HG03045 (cell line): ENCODE results near the gene FGF5.
A peak's percentile ranks its signal among the peaks of the same experiment; 100 is the strongest.
"Not testable (repeated sequence)": the region's sequence is repeated elsewhere in the genome, so short reads cannot be mapped to it uniquely, and the experiment has no call there.

Source experiments
- ATAC-seq: cut with Tn5 transposase; IDR thresholded peaks from one replicate; pipeline ENCODE4 v1.9.1; 2021; ENCODE audit warnings: mild to moderate bottlenecking, moderate library complexity; ENCODE audit not compliant: unreplicated experiment

The FGF5 gene

DNA sequence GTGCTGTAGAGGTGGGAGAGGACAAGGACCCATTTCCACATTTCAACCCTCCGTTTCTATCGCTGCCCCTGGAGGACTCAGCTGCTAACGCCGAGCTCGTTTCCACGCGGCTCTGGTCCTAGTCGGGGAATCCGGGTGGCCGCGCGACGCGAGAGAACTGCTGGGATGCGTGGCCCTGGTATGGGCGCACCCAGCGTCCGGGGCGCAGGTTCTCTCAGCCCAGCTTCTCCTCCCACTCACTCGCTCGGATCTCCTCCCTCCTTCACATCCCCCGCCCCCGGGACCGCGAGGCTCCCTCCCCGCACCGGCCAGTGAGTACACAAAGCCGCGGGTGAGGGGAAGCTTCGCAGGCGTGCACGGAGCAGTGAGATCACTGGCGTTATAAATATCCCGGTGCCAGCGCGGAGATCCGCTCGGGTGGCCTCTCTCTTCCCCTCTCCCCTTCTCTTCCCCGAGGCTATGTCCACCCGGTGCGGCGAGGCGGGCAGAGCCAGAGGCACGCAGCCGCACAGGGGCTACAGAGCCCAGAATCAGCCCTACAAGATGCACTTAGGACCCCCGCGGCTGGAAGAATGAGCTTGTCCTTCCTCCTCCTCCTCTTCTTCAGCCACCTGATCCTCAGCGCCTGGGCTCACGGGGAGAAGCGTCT, at the start of gene FGF5:
Gene FGF5, plus strand, starts transcription at position 412 of the 649 bp plus-strand sequence. Its CDS starts 161 bp downstream, at position 573.
- no peak for ATAC-seq

DNA sequence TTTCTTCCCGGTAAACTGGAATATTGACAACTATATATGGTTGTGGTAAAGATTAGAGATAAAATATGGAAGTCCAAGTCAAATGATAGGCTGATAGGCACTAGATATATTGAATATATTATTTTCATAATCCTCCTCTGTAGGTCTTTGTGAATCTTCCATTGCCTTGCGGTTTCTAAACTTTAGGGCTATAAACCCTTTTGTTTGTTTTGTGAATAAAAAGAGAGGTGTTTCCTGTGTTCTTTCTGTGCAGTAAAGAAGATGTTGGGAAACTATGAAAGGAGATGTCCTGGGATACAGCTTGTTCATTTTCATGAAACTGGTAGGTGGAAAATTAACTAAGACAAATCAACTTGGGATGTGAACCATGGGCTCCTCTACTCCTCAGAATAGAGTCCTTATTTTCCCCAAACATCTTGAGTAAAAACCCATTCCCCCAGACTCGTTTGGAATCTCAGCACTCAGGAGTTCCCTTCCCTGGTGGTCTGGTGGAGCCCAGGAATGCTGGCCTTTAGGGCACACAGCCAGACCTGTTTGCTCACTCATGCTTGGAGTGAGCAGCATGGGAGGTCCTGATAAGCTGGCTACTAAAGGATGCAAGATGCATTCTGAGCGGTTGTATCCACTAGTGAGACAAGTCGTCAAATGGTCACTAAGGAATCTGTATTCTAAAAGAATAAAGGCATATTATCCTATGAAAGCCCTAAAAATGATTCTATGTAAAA, 47.0 kb upstream of the FGF5 start:
- ATAC-seq: no peak

- ATAC-seq: no peak
Observed at GRCh38 chr4:80220711-80221110, 45.8 kb upstream of the FGF5 start.

DNA sequence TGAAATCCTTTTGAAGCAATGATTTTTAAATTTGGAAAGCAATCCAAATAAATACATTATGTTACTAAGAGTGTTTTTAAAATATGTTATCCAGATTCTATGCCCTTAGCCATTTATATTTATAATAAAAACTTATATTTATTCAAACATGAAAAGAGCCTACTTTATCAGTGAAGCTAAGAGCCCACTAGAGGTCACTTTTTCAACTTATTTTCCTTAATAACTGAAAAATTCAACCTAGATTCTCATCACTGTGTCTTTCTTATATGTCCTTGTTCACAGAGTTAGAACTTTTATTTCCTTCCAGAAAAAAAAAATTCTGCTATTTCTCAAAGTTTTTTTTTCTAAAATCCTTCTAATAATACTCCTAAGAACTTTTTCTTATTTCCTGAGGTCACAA, 45.3 kb upstream of the FGF5 start:
- no peak for ATAC-seq

DNA sequence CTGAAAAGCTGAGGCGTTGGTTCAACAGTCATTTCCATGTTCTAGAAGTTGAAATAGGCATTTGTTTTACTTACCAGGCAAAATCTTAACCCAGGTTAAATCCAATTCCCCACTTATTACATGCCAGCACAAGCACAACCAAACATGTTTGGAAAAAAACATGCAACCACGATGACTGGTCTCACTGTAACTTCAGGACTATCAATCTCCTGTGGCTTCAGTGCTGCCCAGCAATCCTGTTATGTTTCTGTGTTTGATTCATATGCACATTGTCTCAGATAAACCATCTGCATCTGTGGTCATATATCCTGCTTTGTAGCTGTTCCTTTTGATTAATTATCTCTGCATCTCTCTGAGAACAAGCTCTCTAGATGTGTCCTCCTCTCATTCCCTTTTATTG, 40.9 kb upstream of the FGF5 start:
- no peak for ATAC-seq

GRCh38 chr4:80226094-80226493, 40.4 kb upstream of the FGF5 start:
- no peak for ATAC-seq

DNA sequence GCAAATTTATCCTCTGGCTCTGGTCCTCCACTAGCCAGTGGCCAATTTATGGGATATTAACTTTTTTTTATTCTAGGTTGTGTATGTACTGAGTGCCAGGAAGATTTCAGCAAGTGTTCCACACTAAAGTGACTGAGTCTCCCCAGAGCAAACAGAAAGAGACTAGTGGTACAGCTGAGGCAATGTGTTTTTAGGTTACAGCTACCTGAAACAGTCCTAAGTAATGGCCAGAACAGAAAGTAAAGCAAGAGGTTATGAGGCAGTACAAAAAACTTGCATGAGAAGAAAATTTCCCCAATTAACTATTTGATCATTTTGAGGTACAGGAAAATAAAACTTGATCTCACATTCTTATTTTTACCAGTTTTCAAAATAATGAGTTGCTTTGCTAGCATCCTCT, 38.0 kb upstream of the FGF5 start:
- no peak for ATAC-seq

DNA sequence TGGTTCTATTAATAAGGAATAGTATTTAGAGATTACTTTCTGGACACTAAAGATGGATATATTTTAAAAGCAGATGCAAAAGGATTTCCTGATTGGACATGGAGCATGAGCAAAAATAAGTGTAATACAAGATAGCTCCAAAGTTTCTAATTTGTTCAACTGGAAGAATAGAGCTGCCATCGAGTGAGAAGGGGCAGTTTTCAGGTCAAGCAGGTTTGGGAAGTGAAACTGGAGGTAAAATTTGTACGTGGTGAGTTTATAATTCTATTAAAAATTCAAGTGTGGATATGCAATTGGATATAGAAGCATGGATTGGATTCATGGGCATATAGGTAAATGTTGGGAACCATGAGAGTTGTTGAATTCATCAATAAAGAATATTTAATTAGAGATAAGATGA, 37.3 kb upstream of the FGF5 start:
- no peak for ATAC-seq

GRCh38 chr4:80229590-80229989, 36.9 kb upstream of the FGF5 start:
- peak; percentile 59 for ATAC-seq

GRCh38 chr4:80231180-80231579, 35.3 kb upstream of the FGF5 start:
- ATAC-seq: no peak

DNA sequence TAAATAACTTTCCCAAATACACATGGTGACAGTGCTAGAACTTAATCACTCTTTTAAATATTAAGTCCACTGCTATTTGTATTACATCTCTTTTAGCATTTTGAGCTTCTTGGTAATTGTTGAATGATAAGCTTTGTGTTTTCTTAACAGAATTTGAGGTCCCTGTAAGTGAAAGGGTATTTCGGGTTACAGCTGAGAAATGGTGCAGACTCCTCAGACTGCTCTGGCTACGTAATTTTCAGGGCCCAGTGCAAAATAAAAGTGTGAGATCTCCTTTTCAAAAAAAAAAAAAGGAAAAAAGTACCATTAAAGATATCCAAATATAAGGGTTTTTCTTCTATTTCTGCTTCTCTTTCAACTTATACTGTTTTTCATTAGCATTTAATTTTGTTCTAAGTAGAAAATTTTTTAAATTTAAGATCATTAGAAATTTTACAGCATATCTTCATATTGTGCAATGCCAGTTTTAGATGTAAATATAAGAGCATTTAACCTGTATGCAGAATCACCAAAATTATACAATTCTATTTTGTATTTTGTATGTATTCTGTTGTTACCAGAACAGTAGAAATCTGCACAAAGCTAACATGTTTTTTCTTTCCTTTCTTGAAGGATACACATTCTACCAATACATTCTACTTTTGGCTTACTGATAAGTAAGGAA, 33.6 kb upstream of the FGF5 start:
- no peak for ATAC-seq

GRCh38 chr4:80233390-80233789, 33.1 kb upstream of the FGF5 start:
- ATAC-seq: no peak

DNA sequence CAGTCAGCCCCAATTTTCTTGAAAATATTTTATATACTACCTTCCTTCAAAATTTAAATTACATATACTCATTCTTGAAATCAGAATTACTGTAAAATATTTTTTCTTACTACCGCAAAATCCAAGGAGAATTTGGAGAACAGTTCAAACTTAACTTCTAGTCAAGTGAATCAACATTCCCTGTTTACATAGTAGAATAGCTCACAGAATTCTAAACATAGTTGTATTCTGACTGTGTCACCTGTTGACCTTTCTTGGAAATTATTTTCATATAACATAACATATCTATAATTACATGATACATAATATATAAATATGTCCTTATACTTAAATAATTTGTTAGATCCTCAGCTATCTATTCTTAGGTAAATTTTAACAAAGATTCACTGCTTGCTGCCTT, 31.0 kb upstream of the FGF5 start:
- ATAC-seq: no peak

- no peak for ATAC-seq
Observed at GRCh38 chr4:80237992-80238391, 28.5 kb upstream of the FGF5 start.

GRCh38 chr4:80239480-80240150, 26.8 kb upstream of the FGF5 start:
- no peak for ATAC-seq

DNA sequence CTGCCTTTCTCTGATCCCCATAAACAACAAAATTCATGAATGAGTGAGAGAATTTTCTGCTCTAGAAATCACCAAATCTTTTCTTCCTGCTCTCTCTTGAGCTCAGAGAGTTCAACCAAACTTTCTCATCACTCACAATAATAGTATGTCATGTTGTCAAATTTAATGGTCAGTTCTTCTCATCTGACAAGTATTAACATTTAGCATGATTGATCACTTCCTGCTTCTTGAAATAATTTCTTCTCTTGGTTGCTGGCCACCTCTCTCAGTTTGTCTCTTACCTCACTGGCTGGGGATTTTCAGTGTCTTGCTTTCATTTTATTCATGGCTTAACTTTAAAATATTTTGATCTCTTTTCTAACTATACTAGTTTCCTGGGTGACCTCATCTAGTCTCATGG, 25.5 kb upstream of the FGF5 start:
- ATAC-seq: no peak

GRCh38 chr4:80243274-80244018, 23.0 kb upstream of the FGF5 start:
- no peak for ATAC-seq

DNA sequence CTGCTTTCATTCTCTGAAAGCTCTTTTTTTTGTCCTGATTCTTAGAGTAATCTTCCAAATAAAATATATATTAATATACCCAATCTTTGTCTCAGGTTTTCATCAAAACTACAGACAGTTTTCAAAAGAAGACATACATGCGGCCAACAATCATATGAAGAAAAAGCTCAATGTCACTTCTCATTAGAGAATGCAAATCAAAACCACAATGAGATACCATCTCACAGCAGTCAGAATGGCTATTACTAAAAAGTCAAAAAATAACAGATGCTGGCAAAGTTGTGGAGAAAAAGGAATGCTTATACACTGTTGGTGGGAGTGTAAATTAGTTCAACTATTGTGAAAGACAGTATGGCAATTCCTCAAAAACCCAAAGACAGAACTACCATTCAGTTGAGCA, 19.0 kb upstream of the FGF5 start:
- not testable (repeated sequence) for ATAC-seq

DNA sequence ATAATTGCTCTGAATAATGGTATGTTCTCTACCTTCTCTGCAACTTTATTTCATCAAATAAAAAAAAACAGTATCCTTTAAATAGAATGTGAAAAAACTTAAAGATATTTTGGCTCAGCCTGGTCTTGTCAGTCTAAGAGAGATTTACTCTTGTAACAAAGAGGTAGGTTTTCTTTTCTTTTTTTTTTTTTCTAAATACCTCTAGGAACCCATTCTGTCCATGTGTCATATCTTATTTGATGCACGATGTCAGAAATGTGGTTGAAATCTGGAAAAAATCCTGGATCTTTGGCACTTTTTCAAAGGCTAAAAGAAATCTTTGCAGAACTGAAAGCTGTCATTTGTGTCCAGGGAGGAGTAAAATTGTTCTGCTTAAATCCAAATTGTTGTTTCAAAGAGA, 17.3 kb upstream of the FGF5 start:
- no peak for ATAC-seq

DNA sequence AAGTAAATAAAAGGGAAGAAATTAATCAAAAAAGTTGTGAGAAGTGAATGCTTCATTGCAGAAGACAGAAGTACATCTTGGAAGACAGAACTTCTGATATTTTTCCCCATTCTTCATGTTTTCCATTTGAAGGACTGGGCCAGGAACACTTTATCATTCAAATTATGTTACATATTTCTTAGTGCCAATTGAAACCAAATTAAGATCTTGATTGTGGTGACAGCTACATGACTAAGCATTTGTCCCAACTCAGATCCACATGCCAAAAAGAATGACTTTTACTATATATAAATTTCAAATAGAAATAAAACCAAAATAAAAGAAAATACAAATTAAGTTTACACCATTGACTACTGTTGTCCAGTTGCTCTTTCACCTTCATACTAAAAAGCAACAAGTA, 14.0 kb upstream of the FGF5 start:
- no peak for ATAC-seq

DNA sequence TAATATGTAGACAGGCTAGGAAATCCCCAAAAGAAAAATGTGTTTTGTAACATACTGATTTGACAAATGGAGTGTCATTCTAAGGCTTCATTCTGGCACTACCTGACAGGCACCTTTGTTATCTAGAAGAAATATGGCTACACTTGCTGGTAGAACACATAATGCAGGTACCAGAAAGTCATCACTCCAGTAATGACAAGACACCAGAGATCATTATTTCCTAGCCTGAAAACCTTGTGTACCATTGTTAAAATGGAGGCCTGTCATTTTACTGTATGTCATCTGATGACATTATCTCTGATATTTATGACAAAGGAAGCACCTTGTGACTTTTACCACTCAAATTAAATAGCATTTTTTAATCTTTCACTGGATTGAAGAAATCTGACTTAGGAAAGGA, 13.5 kb upstream of the FGF5 start:
- no peak for ATAC-seq
